BJ (cell line): ENCODE results near the gene EGFL7. TPM values are rescaled to one million over a fixed set of nuclear protein-coding genes. Genes with fewer than 3 reads are reported as not detected.
"Not testable (repeated sequence)": the region's sequence is repeated elsewhere in the genome, so short reads cannot be mapped to it uniquely, and the experiment has no call there.

Experiments
- CTCF ChIA-PET: fragments of 350-600 bp; formaldehyde crosslinking; extraction: SDS; loops from one replicate; lab custom pipeline; 2021; ENCODE audit warnings: antibody characterized with exemption, inconsistent platforms; lab: Yijun Ruan, JAX
- POLR2A ChIA-PET: fragments of 300-600 bp; sonication (Branson Sonifier 250); formaldehyde crosslinking; extraction: SDS; loops from one replicate; lab custom pipeline; 2021; ENCODE audit warnings: antibody characterized with exemption; lab: Charles Lee
- DNase-seq: peaks from one replicate; pipeline ENCODE4 v3.0.0-alpha.2; 2011; ENCODE audit warnings: low read depth
- H3K27me3 ChIP-seq: 2 replicates; pipeline ENCODE4 v1.6.0; 2011; ENCODE audit warnings: low read length; ENCODE audit not compliant: control insufficient read depth, insufficient read depth
- H3K36me3 ChIP-seq: 2 replicates; pipeline ENCODE4 v1.5.1; 2011; ENCODE audit warnings: low read length; ENCODE audit not compliant: control insufficient read depth, insufficient read depth
- H3K4me3 ChIP-seq: 2 replicates; pipeline ENCODE4 v1.5.1; 2011; ENCODE audit warnings: low read depth, mild to moderate bottlenecking, control low read depth, low read length
- CTCF ChIP-seq: IDR thresholded peaks from 2 replicates; pipeline ENCODE4 v1.5.1; 2011; ENCODE audit warnings: low read depth, mild to moderate bottlenecking, control low read depth, inconsistent platforms, low read length, moderate library complexity; ENCODE audit not compliant: insufficient read depth
- polyA plus RNA-seq: library from polyadenylated mRNA; depleted of rRNA; stranded (reverse); fragments of >200 nt; gene quantifications from 2 replicates; pipeline ENCODE4 v1.2.3, GENCODE V29; 2011

Gene EGFL7
- polyA plus RNA-seq, 1 experiment: 26.9 TPM

- H3K27me3 ChIP-seq: peaks cover 8% of the 10 kb centered on the region
- no peak for TF ChIP-seq CTCF
- no peaks in the 10 kb centered on the region for H3K36me3 ChIP-seq
- no peak for DNase-seq
- POLR2A ChIA-PET: interaction anchor here (0.7 kb wide), 1 partner anchor 29 kb away, joined by 8 read pairs; no protein-coding TSS in a partner anchor
- CTCF ChIA-PET: interaction anchor here (0.7 kb wide), 2 partner anchors 17 to 31 kb away, joined by 3 to 6 read pairs; no protein-coding TSS in a partner anchor
- no peak overlapping the region for H3K4me3 ChIP-seq
These were observed 36.0 kb downstream of the EGFL7 start for GRCh38 chr9:136698635-136699246.

- DNase-seq: no peak
These were observed 37.6 kb downstream of the EGFL7 start for GRCh38 chr9:136700304-136700703.

GRCh38 chr9:136700959-136701667 is 38.4 kb downstream of the EGFL7 start:
- ChIA-PET CTCF (interaction anchor here (1.3 kb wide), 1 partner anchor 30 kb away, joined by 4 read pairs; no protein-coding TSS in a partner anchor), POLR2A (no interaction called here)
- no peak for DNase-seq

More at GRCh38 chr9:136700304-136700703, 37.6 kb downstream of the EGFL7 start:
- no peak for TF ChIP-seq CTCF
- ChIA-PET POLR2A (interaction anchor here (0.6 kb wide), 1 partner anchor 14 kb away, joined by 3 read pairs; no protein-coding TSS in a partner anchor), CTCF (interaction anchor here (1.2 to 1.3 kb wide), 2 partner anchors 14 to 29 kb away, joined by 3 to 4 read pairs; no protein-coding TSS in a partner anchor)
- no peak overlapping the region for H3K4me3 ChIP-seq
- H3K27me3 ChIP-seq: peaks cover 8% of the 10 kb centered on the region
- no peaks in the 10 kb centered on the region for H3K36me3 ChIP-seq

GRCh38 chr9:136701668-136702053 is 38.9 kb downstream of the EGFL7 start:
- TF ChIP-seq CTCF: no peak
- POLR2A ChIA-PET: no interaction called here
- CTCF ChIA-PET: no interaction called here
- Histone ChIP-seq H3K27me3 (peaks cover 8% of the 10 kb centered on the region), H3K36me3 (no peaks in the 10 kb centered on the region), H3K4me3 (no peak overlapping the region)
- no peak for DNase-seq

More at GRCh38 chr9:136700959-136701667, 38.4 kb downstream of the EGFL7 start:
- Histone ChIP-seq H3K27me3 (peaks cover 8% of the 10 kb centered on the region), H3K4me3 (no peak overlapping the region), H3K36me3 (no peaks in the 10 kb centered on the region)
- TF ChIP-seq CTCF: no peak

GRCh38 chr9:136703276-136703860 is 40.7 kb downstream of the EGFL7 start:
- no peak overlapping the region for H3K4me3 ChIP-seq
- TF ChIP-seq CTCF: no peak
- no peak for DNase-seq
- CTCF ChIA-PET: interaction anchor here (1.8 kb wide), 1 partner anchor 8 kb away, joined by 4 read pairs; no protein-coding TSS in a partner anchor
- H3K27me3 ChIP-seq: peaks cover 2% of the 10 kb centered on the region
- POLR2A ChIA-PET: no interaction called here
- no peaks in the 10 kb centered on the region for H3K36me3 ChIP-seq

- DNase-seq, H3K27me3 ChIP-seq, H3K4me3 ChIP-seq, H3K36me3 ChIP-seq, POLR2A ChIA-PET: not testable (repeated sequence)
- CTCF ChIA-PET: interaction anchor here (1.8 kb wide), 1 partner anchor 10 kb away, joined by 4 read pairs; no protein-coding TSS in a partner anchor
These were observed 42.0 kb downstream of the EGFL7 start for GRCh38 chr9:136704741-136705140.
